HepG2 (cell line): Measurements from ENCODE around the gene MYH9. TPM values are rescaled to one million over a fixed set of nuclear protein-coding genes. Genes with fewer than 3 reads are reported as not detected.
"Not testable (repeated sequence)": the region's sequence is repeated elsewhere in the genome, so short reads cannot be mapped to it uniquely, and the experiment has no call there.

Experiments
- ATF2 ChIP-seq: sonication (generic); formaldehyde crosslinking; IDR thresholded peaks from 2 replicates; pipeline ENCODE4 v1.4.0; 2020; ENCODE audit warnings: missing genetic modification reagents
- DRAP1 ChIP-seq: IDR thresholded peaks from 2 replicates; pipeline ENCODE4 v1.6.1; 2016; ENCODE audit warnings: missing genetic modification reagents, missing compliant biosample characterization
- FOXA1 ChIP-seq, 2 experiments: fragments of 450-650 bp in 1 of 2; sonication (generic) in 1 of 2; formaldehyde crosslinking in 1 of 2; IDR thresholded peaks; 2 replicates each; pipeline versions ENCODE4 v1.4.0 to v1.6.1; 2016 to 2020; ENCODE audit warnings: missing genetic modification reagents in 1 of 2
- FOXJ3 ChIP-seq: sonication (generic); formaldehyde crosslinking; IDR thresholded peaks from 2 replicates; pipeline ENCODE4 v1.4.0; 2020; ENCODE audit warnings: missing genetic modification reagents, mild to moderate bottlenecking, borderline replicate concordance
- FOXK1 ChIP-seq: sonication (generic); formaldehyde crosslinking; IDR thresholded peaks from 2 replicates; pipeline ENCODE4 v1.4.0; 2020; ENCODE audit warnings: low read depth, missing genetic modification reagents, borderline replicate concordance
- FOXP1 ChIP-seq, 2 experiments: fragments of 450-650 bp in 1 of 2; IDR thresholded peaks; 2 replicates each; pipeline ENCODE4 v1.6.1; 2017 to 2018; ENCODE audit warnings: antibody characterized with exemption in 1 of 2
- GATAD2A ChIP-seq: IDR thresholded peaks from 2 replicates; pipeline ENCODE4 v1.6.1; 2016
- GFI1 ChIP-seq: sonication (generic); formaldehyde crosslinking; IDR thresholded peaks from 2 replicates; pipeline ENCODE4 v1.5.0; 2020; ENCODE audit warnings: missing genetic modification reagents, mild to moderate bottlenecking, borderline replicate concordance
- HDAC1 ChIP-seq: sonication (generic); formaldehyde crosslinking; IDR thresholded peaks from 2 replicates; pipeline ENCODE4 v1.5.1; 2020; ENCODE audit warnings: mild to moderate bottlenecking, missing genetic modification reagents
- HES4 ChIP-seq: sonication (generic); formaldehyde crosslinking; IDR thresholded peaks from 2 replicates; pipeline ENCODE4 v1.9.0; 2021; ENCODE audit warnings: mild to moderate bottlenecking, missing genetic modification reagents, borderline replicate concordance
- HNF4A ChIP-seq: sonication (generic); formaldehyde crosslinking; IDR thresholded peaks from 2 replicates; pipeline ENCODE4 v1.4.0; 2020; ENCODE audit warnings: missing genetic modification reagents
- ISL2 ChIP-seq: sonication (generic); formaldehyde crosslinking; IDR thresholded peaks from 2 replicates; pipeline ENCODE4 v1.5.0; 2020; ENCODE audit warnings: missing genetic modification reagents
- PAX8 ChIP-seq: sonication (generic); formaldehyde crosslinking; IDR thresholded peaks from 2 replicates; pipeline ENCODE4 v1.8.0; 2022; ENCODE audit warnings: mild to moderate bottlenecking, missing genetic modification reagents, borderline replicate concordance
- RCOR2 ChIP-seq: IDR thresholded peaks from 2 replicates; pipeline ENCODE4 v1.6.1; 2016; ENCODE audit warnings: missing biosample characterization, missing genetic modification reagents
- SPEN ChIP-seq: sonication (generic); formaldehyde crosslinking; IDR thresholded peaks from 2 replicates; pipeline ENCODE4 v1.5.1; 2020; ENCODE audit warnings: low read depth, mild to moderate bottlenecking, missing genetic modification reagents
- THAP9 ChIP-seq: sonication (generic); formaldehyde crosslinking; IDR thresholded peaks from 2 replicates; pipeline ENCODE4; 2020; ENCODE audit warnings: missing genetic modification reagents, mild to moderate bottlenecking, borderline replicate concordance
- ZNF264 ChIP-seq: sonication (generic); formaldehyde crosslinking; IDR thresholded peaks from 2 replicates; pipeline ENCODE4 v1.4.0; 2020; ENCODE audit warnings: missing genetic modification reagents
- ZNF510 ChIP-seq: sonication (generic); formaldehyde crosslinking; IDR thresholded peaks from 2 replicates; pipeline ENCODE4 v1.4.0; 2020; ENCODE audit warnings: low read depth, mild to moderate bottlenecking, missing genetic modification reagents
- ZNF574 ChIP-seq: sonication (generic); formaldehyde crosslinking; IDR thresholded peaks from 2 replicates; pipeline ENCODE4 v1.4.0; 2020; ENCODE audit warnings: missing genetic modification reagents
- ZNF580 ChIP-seq: IDR thresholded peaks from 2 replicates; pipeline ENCODE4 v1.6.1; 2016; ENCODE audit warnings: low read depth, borderline replicate concordance
- ZNF816 ChIP-seq: sonication (generic); formaldehyde crosslinking; IDR thresholded peaks from 2 replicates; pipeline ENCODE4 v1.8.0; 2022; ENCODE audit warnings: missing genetic modification reagents, mild to moderate bottlenecking, borderline replicate concordance
- polyA plus RNA-seq, 8 experiments: library from polyadenylated mRNA; depleted of rRNA in 3 of 8; stranded (reverse) in 7 of 8; unstranded in 1 of 8; fragments of >200 nt; fragmentation: Illumina TruSeq in 4 of 8; extraction: Trizol in 4 of 8; gene quantifications; 2 replicates each; pipeline versions ENCODE4 v1.2.1 to v1.2.3, GENCODE V29; 2011 to 2016; ENCODE audit warnings: low read depth in 4 of 8, missing spikeins in 1 of 8, mixed read lengths in 1 of 8; ENCODE audit not compliant: insufficient read depth in 1 of 8
- total RNA-seq, 5 experiments: library from RNA; depleted of rRNA; stranded (reverse); fragments of >200 nt; fragmentation: Illumina TruSeq; extraction: Trizol; gene quantifications; 2 replicates each; pipeline ENCODE4 v1.2.3, GENCODE V29; 2016; ENCODE audit warnings: low read depth in 1 of 5

Gene MYH9
- total and polyA plus RNA-seq, 2 of the 13 experiments (the other 11 are each of a cell fraction or from before 2014, with no cell fraction given) = 50.7 to 98.5 TPM

- peak; percentile 39; the same call in 1 of the 2 replicates for TF ChIP-seq FOXP1 (IDR thresholded peaks at IDR 0.05)
- peak; percentile 84; the same call in 1 of the 2 replicates for TF ChIP-seq FOXP1 (CRISPR knock-in tag; IDR thresholded peaks at IDR 0.05)
- TF ChIP-seq FOXA1 (IDR thresholded peaks at IDR 0.05) = not testable (repeated sequence)
- peak; percentile 67 for TF ChIP-seq FOXA1 (CRISPR knock-in tag; IDR thresholded peaks at IDR 0.05)
- peak; percentile 91 for TF ChIP-seq ZNF510 (CRISPR knock-in tag)
- TF ChIP-seq HES4 = peak; percentile 35; the same call in 1 of the 2 replicates
- peak; percentile 18; the same call in 1 of the 2 replicates for TF ChIP-seq PAX8 (CRISPR knock-in tag)
- peak; percentile 78; the same call in 1 of the 2 replicates for TF ChIP-seq SPEN (CRISPR knock-in tag)
- TF ChIP-seq ZNF574 (CRISPR knock-in tag) = peak; percentile 52; the same call in 1 of the 2 replicates
- 0 out of 2 replicates have a peak, but pooled peaks have one; percentile 40 for TF ChIP-seq FOXJ3
- TF ChIP-seq FOXK1 (CRISPR knock-in tag) = peak; percentile 36; the same call in 1 of the 2 replicates
- peak; percentile 86 for TF ChIP-seq HNF4A
- peak; percentile 18; the same call in 1 of the 2 replicates for TF ChIP-seq ZNF580 (CRISPR knock-in tag)
- peak; percentile 24; the same call in 1 of the 2 replicates for TF ChIP-seq THAP9 (CRISPR knock-in tag)
- TF ChIP-seq GFI1 (CRISPR knock-in tag) = peak; percentile 70; the same call in 1 of the 2 replicates
- TF ChIP-seq ZNF816 = peak; percentile 77; the same call in 1 of the 2 replicates
- peak; percentile 84 for TF ChIP-seq HDAC1 (CRISPR knock-in tag)
- TF ChIP-seq ATF2 (CRISPR knock-in tag) = 0 out of 2 replicates have a peak, but pooled peaks have one; percentile 32
- TF ChIP-seq ISL2 (CRISPR knock-in tag) = peak; percentile 51; the same call in 1 of the 2 replicates
- peak; percentile 21; the same call in 1 of the 2 replicates for TF ChIP-seq ZNF264
- TF ChIP-seq GATAD2A (CRISPR knock-in tag) = peak; percentile 89
- TF ChIP-seq DRAP1 = peak; percentile 93
- peak; percentile 68 for TF ChIP-seq RCOR2 (CRISPR knock-in tag)
These were observed 135.7 kb downstream of the MYH9 start (continued) for GRCh38 chr22:36251979-36252608.
